ENCODE results near the gene MTERF4.
"Not testable (repeated sequence)": the region's sequence is repeated elsewhere in the genome, so short reads cannot be mapped to it uniquely, and the experiment has no call there.

Gene MTERF4

GRCh38 chr2:241110089-241110606 is 8.1 kb upstream of the MTERF4 start:
- DNase-seq = no peak

GRCh38 chr2:241109210-241110088 is 7.4 kb upstream of the MTERF4 start:
- DNase-seq = no peak

GRCh38 chr2:241108271-241109209 is 6.5 kb upstream of the MTERF4 start:
- no peak for DNase-seq

- DNase-seq = no peak
Observed at GRCh38 chr2:241107031-241107783, 5.1 kb upstream of the MTERF4 start.

- DNase-seq = no peak
Observed at GRCh38 chr2:241105641-241106040, 3.6 kb upstream of the MTERF4 start.

GRCh38 chr2:241104611-241105010 is 2.5 kb upstream of the MTERF4 start:
- DNase-seq = not testable (repeated sequence)

GRCh38 chr2:241103176-241103595 is 1.1 kb upstream of the MTERF4 start:
- DNase-seq = no peak

- DNase-seq = no peak
Observed at GRCh38 chr2:241099246-241099645, 2.8 kb downstream of the MTERF4 start.

GRCh38 chr2:241096979-241097378 is 5.1 kb downstream of the MTERF4 start:
- no peak for DNase-seq

- no peak for DNase-seq
Observed at GRCh38 chr2:241095594-241096290, 6.3 kb downstream of the MTERF4 start.

- DNase-seq = no peak
Observed at GRCh38 chr2:241094924-241095420, 7.1 kb downstream of the MTERF4 start.

GRCh38 chr2:241094172-241094571 is 7.9 kb downstream of the MTERF4 start:
- no peak for DNase-seq

- DNase-seq = not testable (repeated sequence)
Observed at GRCh38 chr2:241093133-241093781, 8.8 kb downstream of the MTERF4 start.

GRCh38 chr2:241092677-241093076 is 9.4 kb downstream of the MTERF4 start:
- no peak for DNase-seq

GRCh38 chr2:241091734-241092445 is 10.2 kb downstream of the MTERF4 start:
- no peak for DNase-seq

GRCh38 chr2:241091201-241091600 is 10.9 kb downstream of the MTERF4 start:
- no peak for DNase-seq

- DNase-seq = no peak
Observed at GRCh38 chr2:241088791-241089732, 13.0 kb downstream of the MTERF4 start.

- DNase-seq = no peak
Observed at GRCh38 chr2:241088376-241088775, 13.7 kb downstream of the MTERF4 start.
